ENCODE measurements around the gene KCNH4.

KCNH4 gene

GRCh38 chr17:42136654-42137051, 44.3 kb downstream of the KCNH4 start:
- no peak for DNase-seq (ENCODE audit: low read depth)

- peak; percentile 16 for DNase-seq (ENCODE audit: low read depth)
Measured at GRCh38 chr17:42135664-42136653, 45.0 kb downstream of the KCNH4 start.

- no peak for DNase-seq (ENCODE audit: low read depth)
Measured at GRCh38 chr17:42135151-42135550, 45.8 kb downstream of the KCNH4 start.

- no peak for DNase-seq (ENCODE audit: low read depth)
Measured at GRCh38 chr17:42133461-42134041, 47.4 kb downstream of the KCNH4 start.

GRCh38 chr17:42132941-42133340, 48.0 kb downstream of the KCNH4 start:
- DNase-seq (ENCODE audit: low read depth), result peak; percentile 81

GRCh38 chr17:42131981-42132432, 48.9 kb downstream of the KCNH4 start:
- no peak for DNase-seq (ENCODE audit: low read depth)

- no peak for DNase-seq (ENCODE audit: low read depth)
Measured at GRCh38 chr17:42131232-42131631, 49.7 kb downstream of the KCNH4 start.

GRCh38 chr17:42130310-42130936, 50.5 kb downstream of the KCNH4 start:
- DNase-seq (ENCODE audit: low read depth), result no peak

- DNase-seq (ENCODE audit: low read depth), result no peak
Measured at GRCh38 chr17:42129109-42129837, 51.7 kb downstream of the KCNH4 start.

GRCh38 chr17:42127414-42127813, 53.5 kb downstream of the KCNH4 start:
- no peak for DNase-seq (ENCODE audit: low read depth)

GRCh38 chr17:42126836-42127235, 54.1 kb downstream of the KCNH4 start:
- DNase-seq (ENCODE audit: low read depth), result no peak

- DNase-seq (ENCODE audit: low read depth), result no peak
Measured at GRCh38 chr17:42125565-42125964, 55.4 kb downstream of the KCNH4 start.

- DNase-seq (ENCODE audit: low read depth), result no peak
Measured at GRCh38 chr17:42124256-42124655, 56.7 kb downstream of the KCNH4 start.

GRCh38 chr17:42122371-42123303, 58.3 kb downstream of the KCNH4 start, which contains the start of gene HSPB9:
TSS of gene HSPB9 (plus strand) at chr17:42122804. CDS start at chr17:42122851, 47 bp downstream.
- DNase-seq (ENCODE audit: low read depth), result no peak

GRCh38 chr17:42120770-42121769, 59.9 kb downstream of the KCNH4 start, which contains the start of gene KAT2A:
TSS of gene KAT2A (minus strand) at chr17:42121367. CDS start at chr17:42121304, 63 bp downstream.
- peak; percentile 73 for DNase-seq (ENCODE audit: low read depth)

GRCh38 chr17:42120161-42120769, 60.7 kb downstream of the KCNH4 start:
- DNase-seq (ENCODE audit: low read depth), result no peak

- DNase-seq (ENCODE audit: low read depth), result no peak
Measured at GRCh38 chr17:42119301-42119700, 61.6 kb downstream of the KCNH4 start.

- no peak for DNase-seq (ENCODE audit: low read depth)
Measured at GRCh38 chr17:42118545-42118944, 62.4 kb downstream of the KCNH4 start.

GRCh38 chr17:42118126-42118510, 62.8 kb downstream of the KCNH4 start:
- no peak for DNase-seq (ENCODE audit: low read depth)

All from fibroblast of gingiva (primary cell).